NCI-H446 (cell line): ENCODE data around the gene ZNF776.
"Not testable (repeated sequence)": the region's sequence is repeated elsewhere in the genome, so short reads cannot be mapped to it uniquely, and the experiment has no call there.

Experiments
- DNase-seq, 2 experiments: peaks; one replicate each; lab custom pipeline; 2025; lab: John Stamatoyannopoulos, UW

ZNF776 gene

GRCh38 chr19:57746580-57747471, at the start of gene ZNF776:
TSS of gene ZNF776 (plus strand) at chr19:57746815. CDS start at chr19:57747059, 244 bp downstream.
- peak; percentile 91 to 93 for DNase-seq

GRCh38 chr19:57701625-57702024, 45.0 kb upstream of the ZNF776 start:
- no peak for DNase-seq

- DNase-seq = no peak
Observed at GRCh38 chr19:57706346-57706745, 40.3 kb upstream of the ZNF776 start.

- DNase-seq = no peak
Observed at GRCh38 chr19:57708641-57709361, 37.8 kb upstream of the ZNF776 start, which contains the start of gene ZNF154. TSS of gene ZNF154 (minus strand) at chr19:57709204. CDS start at chr19:57708971, 233 bp downstream.

GRCh38 chr19:57709616-57710015, 37.0 kb upstream of the ZNF776 start:
- DNase-seq = no peak

- no peak for DNase-seq
Observed at GRCh38 chr19:57712222-57712621, 34.4 kb upstream of the ZNF776 start.

GRCh38 chr19:57719424-57719823, 27.2 kb upstream of the ZNF776 start:
- DNase-seq = no peak

GRCh38 chr19:57719901-57720519, 26.6 kb upstream of the ZNF776 start:
- DNase-seq = no peak

- no peak for DNase-seq
Observed at GRCh38 chr19:57720878-57721277, 25.7 kb upstream of the ZNF776 start.

- not testable (repeated sequence) for DNase-seq
Observed at GRCh38 chr19:57738320-57738719, 8.3 kb upstream of the ZNF776 start.

GRCh38 chr19:57738770-57739169, 7.8 kb upstream of the ZNF776 start:
- not testable (repeated sequence) for DNase-seq

- no peak for DNase-seq
Observed at GRCh38 chr19:57747472-57747807, 825 bp downstream of the ZNF776 start.

- no peak for DNase-seq
Observed at GRCh38 chr19:57748029-57748428, 1.4 kb downstream of the ZNF776 start.

- DNase-seq = no peak
Observed at GRCh38 chr19:57754091-57754673, 7.6 kb downstream of the ZNF776 start.

GRCh38 chr19:57755031-57755430, 8.4 kb downstream of the ZNF776 start:
- no peak for DNase-seq

- DNase-seq = no peak
Observed at GRCh38 chr19:57757941-57758340, 11.3 kb downstream of the ZNF776 start.

- no peak for DNase-seq
Observed at GRCh38 chr19:57759096-57759495, 12.5 kb downstream of the ZNF776 start.

- peak; percentile 69 to 90 for DNase-seq
Observed at GRCh38 chr19:57769345-57770131, 22.9 kb downstream of the ZNF776 start, which contains the start of gene ZNF586. TSS of gene ZNF586 (plus strand) at chr19:57769676. CDS start at chr19:57769843, 167 bp downstream.

GRCh38 chr19:57771417-57771816, 24.8 kb downstream of the ZNF776 start:
- no peak for DNase-seq

GRCh38 chr19:57773488-57773887, 26.9 kb downstream of the ZNF776 start:
- no peak for DNase-seq

GRCh38 chr19:57776764-57777296, 30.2 kb downstream of the ZNF776 start:
- DNase-seq = no peak
